HG02852 (cell line): ENCODE data around the gene POLG2.
"Not testable (repeated sequence)": the region's sequence is repeated elsewhere in the genome, so short reads cannot be mapped to it uniquely, and the experiment has no call there.

Experiments used
- ATAC-seq: cut with Tn5 transposase; IDR thresholded peaks from one replicate; pipeline ENCODE4 v1.9.1; 2021; ENCODE audit warnings: mild to moderate bottlenecking, moderate library complexity; ENCODE audit not compliant: unreplicated experiment

The POLG2 gene

GRCh38 chr17:64443086-64443760 lies 53.6 kb downstream of the POLG2 start:
- ATAC-seq, result no peak

- no peak for ATAC-seq
These were observed 54.3 kb downstream of the POLG2 start for GRCh38 chr17:64442541-64442971.

- ATAC-seq, result no peak
These were observed 54.9 kb downstream of the POLG2 start for GRCh38 chr17:64441772-64442540.

GRCh38 chr17:64439956-64440355 lies 56.9 kb downstream of the POLG2 start:
- no peak for ATAC-seq

GRCh38 chr17:64439521-64439920 lies 57.3 kb downstream of the POLG2 start:
- not testable (repeated sequence) for ATAC-seq

GRCh38 chr17:64437944-64438525 lies 58.8 kb downstream of the POLG2 start:
- no peak for ATAC-seq

- ATAC-seq, result no peak
These were observed 65.3 kb downstream of the POLG2 start for GRCh38 chr17:64431534-64431933.

GRCh38 chr17:64430036-64430435 lies 66.8 kb downstream of the POLG2 start:
- not testable (repeated sequence) for ATAC-seq

GRCh38 chr17:64428406-64428805 lies 68.4 kb downstream of the POLG2 start:
- no peak for ATAC-seq
